Neuronal stem cell (in vitro differentiated cells): ENCODE results near the gene MGMT.

ENCODE experiments used
- DNase-seq: peaks from one replicate; pipeline ENCODE4 v3.0.0-alpha.2; 2013; ENCODE audit warnings: low spot score
- H2AFZ ChIP-seq: one replicate; pipeline ENCODE4 v1.6.1; 2013; ENCODE audit warnings: mild to moderate bottlenecking, low read length, inconsistent platforms
- H2AK5ac ChIP-seq: 2 replicates; pipeline ENCODE4 v1.6.1; 2013; ENCODE audit warnings: low read depth, mild to moderate bottlenecking, inconsistent platforms, low read length, moderate library complexity, mixed read lengths
- H2BK120ac ChIP-seq: 2 replicates; pipeline ENCODE4 v1.6.1; 2013; ENCODE audit warnings: low read depth, mild to moderate bottlenecking, inconsistent platforms, low read length, moderate library complexity, mixed read lengths
- H2BK12ac ChIP-seq: one replicate; pipeline ENCODE4 v1.6.1; 2013; ENCODE audit warnings: low read length, inconsistent platforms
- H2BK15ac ChIP-seq: 2 replicates; pipeline ENCODE4 v1.6.1; 2013; ENCODE audit warnings: mild to moderate bottlenecking, low read length, inconsistent platforms, mixed read lengths
- H2BK5ac ChIP-seq: one replicate; pipeline ENCODE4 v1.6.1; 2013; ENCODE audit warnings: inconsistent platforms, mild to moderate bottlenecking, low read length, moderate library complexity
- H3K14ac ChIP-seq: one replicate; pipeline ENCODE4 v1.6.1; 2013; ENCODE audit warnings: low read length, inconsistent platforms
- H3K18ac ChIP-seq: 2 replicates; pipeline ENCODE4 v1.6.1; 2013; ENCODE audit warnings: low read length, inconsistent platforms
- H3K23ac ChIP-seq: 2 replicates; pipeline ENCODE4 v1.6.1; 2013; ENCODE audit warnings: low read depth, mild to moderate bottlenecking, mixed read lengths, low read length, inconsistent platforms; ENCODE audit not compliant: poor library complexity
- H3K27ac ChIP-seq: replicated peaks from 3 replicates; pipeline ENCODE4 v1.5.1; 2013; ENCODE audit warnings: low read length, inconsistent platforms
- H3K27me3 ChIP-seq, 3 experiments: 2 replicates each; pipeline ENCODE4 v1.6.1; 2013; ENCODE audit warnings: low read length in 3 of 3, mild to moderate bottlenecking in 2 of 3, inconsistent platforms in 1 of 3, low read depth in 1 of 3, mixed read lengths in 1 of 3, moderate library complexity in 1 of 3; ENCODE audit not compliant: control insufficient read depth in 3 of 3, insufficient read depth in 3 of 3
- H3K36me3 ChIP-seq, 2 donors: replicated peaks in 1 of 2; 2 replicates each; pipeline ENCODE4 v1.6.1; 2013; ENCODE audit warnings: low read length in 2 of 2; ENCODE audit not compliant: control insufficient read depth in 2 of 2, insufficient read depth in 2 of 2
- H3K4ac ChIP-seq: 2 replicates; pipeline ENCODE4 v1.6.1; 2013; ENCODE audit warnings: inconsistent platforms, mild to moderate bottlenecking, low read length, moderate library complexity
- H3K4me1 ChIP-seq, 2 donors: 1 replicate in 1 of 2; 2 replicates in 1 of 2; pipeline ENCODE4 v1.6.1; 2013; ENCODE audit warnings: low read length in 2 of 2, low read depth in 1 of 2; ENCODE audit not compliant: control insufficient read depth in 2 of 2, insufficient read depth in 1 of 2
- H3K4me2 ChIP-seq: one replicate; pipeline ENCODE4 v1.6.1; 2013; ENCODE audit warnings: mild to moderate bottlenecking, low read length, inconsistent platforms; ENCODE audit not compliant: insufficient read depth, poor library complexity, severe bottlenecking
- H3K4me3 ChIP-seq, 2 donors: 2 replicates each; pipeline ENCODE4 v1.5.1; 2013; ENCODE audit warnings: low read length in 2 of 2, mild to moderate bottlenecking in 2 of 2, inconsistent platforms in 1 of 2, moderate library complexity in 1 of 2
- H3K79me1 ChIP-seq: one replicate; pipeline ENCODE4 v1.6.1; 2013; ENCODE audit warnings: low read depth, mild to moderate bottlenecking, inconsistent platforms, low read length, moderate library complexity
- H3K9ac ChIP-seq: one replicate; pipeline ENCODE4 v1.6.1; 2013; ENCODE audit warnings: mild to moderate bottlenecking, low read depth, low read length, inconsistent platforms; ENCODE audit not compliant: poor library complexity
- H3K9me3 ChIP-seq, 2 donors: replicated peaks in 1 of 2; 2 replicates each; pipeline versions ENCODE3 to v1.6.1; 2013; ENCODE audit warnings: low read length in 2 of 2, mild to moderate bottlenecking in 2 of 2, inconsistent platforms in 1 of 2, low read depth in 1 of 2, mixed read lengths in 1 of 2, moderate library complexity in 1 of 2; ENCODE audit not compliant: control insufficient read depth in 2 of 2, insufficient read depth in 1 of 2
- H4K8ac ChIP-seq: one replicate; pipeline ENCODE4 v1.6.1; 2013; ENCODE audit warnings: low read depth, mild to moderate bottlenecking, inconsistent platforms, low read length, moderate library complexity
- H4K91ac ChIP-seq: one replicate; pipeline ENCODE4 v1.6.1; 2013; ENCODE audit warnings: low read length, low read depth, mild to moderate bottlenecking, inconsistent platforms; ENCODE audit not compliant: poor library complexity
- WGBS, 2 donors: extraction: QIAGEN DNeasy Blood & Tissue Kit; methylation state at CpG; one replicate each; pipeline ENCODE4 v1.1.7; 2013; ENCODE audit warnings: missing lambda C conversion rate in 2 of 2, mixed read lengths in 1 of 2; ENCODE audit not compliant: insufficient read length in 2 of 2, insufficient replicate concordance in 1 of 2; ENCODE audit errors: extremely low coverage in 2 of 2; 5-methylcytosine and 5-hydroxymethylcytosine counted together

MGMT gene

DNA sequence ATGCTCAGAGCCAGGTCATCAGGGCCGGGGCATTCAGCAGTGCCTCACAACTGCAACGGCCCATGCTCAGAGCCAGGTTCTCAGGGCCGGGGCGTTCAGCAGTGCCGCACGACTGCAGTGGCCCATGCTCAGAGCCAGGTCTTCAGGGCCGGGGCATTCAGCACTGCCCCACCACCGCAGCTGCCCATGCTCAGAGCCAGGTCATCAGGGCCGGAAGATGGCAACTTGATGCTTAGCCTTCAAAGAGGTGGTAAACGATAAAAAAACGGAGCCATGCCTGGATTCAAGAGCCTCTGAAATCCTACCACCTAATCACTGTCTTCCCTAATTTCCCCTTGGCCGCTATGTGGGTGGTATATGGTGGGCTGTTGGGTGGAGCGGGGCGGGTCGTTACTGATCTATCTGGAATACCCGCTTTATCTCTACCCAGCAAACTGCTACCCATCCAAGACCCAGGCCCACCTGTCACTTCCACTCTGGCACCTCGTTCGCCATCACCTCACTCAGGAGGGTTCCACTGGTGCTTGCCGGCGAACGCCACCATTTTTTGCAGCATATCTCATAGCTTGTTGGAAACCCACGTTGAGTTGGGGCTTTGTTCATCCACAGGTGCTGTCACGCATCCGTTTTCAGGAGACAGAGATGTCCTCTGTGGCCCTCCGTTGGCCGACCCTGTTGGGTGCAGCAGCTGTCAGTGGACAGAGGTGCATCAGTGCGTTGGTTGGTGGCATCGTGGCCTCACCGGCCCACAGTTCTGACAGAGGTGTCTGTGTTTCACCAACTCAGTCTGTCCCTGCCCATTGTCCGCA, 275.9 kb downstream of the MGMT start:
- no peak for DNase-seq
- Histone ChIP-seq H2BK120ac (no peak overlapping the region), H3K4me1 (no peaks in the 10 kb centered on the region), H2BK15ac (no peak overlapping the region), H4K91ac (no peak overlapping the region), H2BK5ac (no peak overlapping the region), H2AK5ac (no peak overlapping the region), H4K8ac (no peak overlapping the region), H3K4me2 (no peak overlapping the region), H3K4me3 (peak overlapping the region in 1 of 2 donors; percentile 54), H3K18ac (peak overlapping the region; percentile 36), H3K36me3 (no peaks in the 10 kb centered on the region), H3K79me1 (peaks cover 2% of the 10 kb centered on the region), H2AFZ (no peak overlapping the region), H3K27ac (no peak overlapping the region), H3K27me3 (no peaks in the 10 kb centered on the region), H3K4ac (no peak overlapping the region), H3K9me3 (peaks cover 0 to 2% of the 10 kb centered on the region in 2 donors), H3K9ac (no peak overlapping the region), H3K14ac (peak overlapping the region; percentile 56), H2BK12ac (no peak overlapping the region), H3K23ac (peak overlapping the region; percentile 65)
- WGBS, 2 donors: no CpG with 5 or more reads among the region's 30 CpGs

DNA sequence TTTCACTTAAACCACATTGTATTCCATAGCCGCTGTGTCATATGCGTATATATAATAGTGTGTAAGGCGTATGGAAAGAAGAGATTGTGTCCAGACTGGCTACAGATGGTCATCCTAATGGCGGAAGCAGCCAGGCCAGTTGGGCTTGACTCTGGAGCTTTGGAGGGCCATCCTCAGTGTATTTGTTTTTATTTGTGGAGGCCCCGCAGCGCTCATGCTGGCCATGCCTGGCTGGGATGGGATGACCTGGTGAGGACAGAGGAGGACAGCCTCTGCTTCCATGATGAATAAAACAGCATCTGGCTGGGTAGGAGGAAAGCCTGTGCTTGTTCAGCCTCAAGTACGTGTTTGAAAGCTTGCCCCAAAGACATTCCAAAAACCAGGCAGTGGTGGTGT, 276.7 kb downstream of the MGMT start:
- Histone ChIP-seq H3K4me3 (no peak overlapping the region), H3K27me3 (no peaks in the 10 kb centered on the region), H3K27ac (no peak overlapping the region), H3K79me1 (peaks cover 2% of the 10 kb centered on the region), H4K8ac (peak overlapping the region; percentile 9), H3K9me3 (peaks cover 0 to 2% of the 10 kb centered on the region in 2 donors), H2BK15ac (peak overlapping the region; percentile 93), H4K91ac (no peak overlapping the region), H2AFZ (no peak overlapping the region), H2BK12ac (peak overlapping the region; percentile 46), H3K23ac (no peak overlapping the region), H3K4me1 (no peaks in the 10 kb centered on the region), H3K14ac (no peak overlapping the region), H3K36me3 (no peaks in the 10 kb centered on the region), H2BK5ac (peak overlapping the region; percentile 62), H3K18ac (no peak overlapping the region), H2AK5ac (no peak overlapping the region), H3K4me2 (no peak overlapping the region), H2BK120ac (no peak overlapping the region), H3K4ac (no peak overlapping the region), H3K9ac (no peak overlapping the region)
- DNase-seq: no peak
- no CpG with 5 or more reads among the region's 7 CpGs for WGBS, 2 donors

DNA sequence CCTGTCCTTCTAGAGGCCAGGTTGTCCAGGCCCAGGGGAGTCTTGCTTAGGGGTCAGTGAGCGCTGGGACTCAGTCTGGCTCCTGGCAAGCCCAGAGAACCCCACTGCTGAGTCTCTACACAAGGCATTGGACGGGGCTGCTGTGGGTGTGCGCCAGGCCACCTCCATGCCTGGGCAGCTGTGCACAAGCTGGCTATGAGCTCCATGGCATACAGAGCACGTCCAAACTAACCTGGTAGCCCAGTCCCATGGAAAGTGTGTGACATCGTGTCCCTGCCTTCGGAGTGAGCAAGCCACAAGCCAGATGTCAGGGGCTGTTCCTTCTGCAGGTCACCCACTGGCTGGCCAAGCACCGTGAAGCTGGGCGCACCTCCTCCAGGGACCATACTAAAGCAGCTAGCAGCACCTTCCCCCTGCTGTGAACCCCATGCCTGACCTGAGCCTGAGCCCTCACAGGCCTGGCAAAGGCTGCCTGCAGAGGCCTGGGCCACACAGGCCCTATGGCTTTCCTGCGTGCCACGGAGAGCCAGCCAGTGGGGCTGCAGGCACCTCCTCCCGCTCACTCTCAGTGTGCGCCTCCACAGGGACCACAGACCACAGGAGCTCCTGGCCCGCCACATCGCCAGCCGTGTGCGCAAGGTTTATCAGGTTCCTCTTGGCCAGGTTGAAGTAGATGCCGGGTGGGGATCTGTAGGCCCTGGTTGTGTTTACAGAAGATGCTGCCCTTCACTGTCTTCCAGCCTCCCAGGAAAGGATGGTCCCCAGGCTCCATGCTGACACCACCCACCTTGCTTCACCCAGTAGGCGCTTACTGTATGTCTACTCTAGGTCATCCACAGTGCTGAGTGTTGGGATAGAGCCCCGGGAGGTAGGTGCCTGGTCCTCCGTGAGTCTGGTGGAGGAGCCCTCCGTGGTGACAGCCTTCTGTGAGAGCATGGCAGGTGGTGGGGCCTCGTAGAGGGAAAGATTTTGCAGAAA, 277.4 kb downstream of the MGMT start:
- H4K8ac ChIP-seq: peak overlapping the region; percentile 9
- H3K4ac ChIP-seq: no peak overlapping the region
- H3K4me1 ChIP-seq: no peaks in the 10 kb centered on the region
- H3K79me1 ChIP-seq: no peaks in the 10 kb centered on the region
- H2BK15ac ChIP-seq: peak overlapping the region; percentile 93
- no peak overlapping the region for H3K27ac ChIP-seq
- H3K4me2 ChIP-seq: no peak overlapping the region
- no peaks in the 10 kb centered on the region for H3K36me3 ChIP-seq
- H3K23ac ChIP-seq: peak overlapping the region; percentile 29
- H2BK5ac ChIP-seq: peak overlapping the region; percentile 62
- H3K9ac ChIP-seq: peak overlapping the region; percentile 30
- H2AK5ac ChIP-seq: no peak overlapping the region
- peak overlapping the region; percentile 19 for H4K91ac ChIP-seq
- H3K18ac ChIP-seq: peak overlapping the region; percentile 84
- H3K4me3 ChIP-seq: no peak overlapping the region
- H2BK12ac ChIP-seq: peak overlapping the region; percentile 46
- H3K14ac ChIP-seq: no peak overlapping the region
- H2BK120ac ChIP-seq: no peak overlapping the region
- H2AFZ ChIP-seq: no peak overlapping the region
- DNase-seq: no peak
- H3K9me3 ChIP-seq: peaks cover 0 to under 1% of the 10 kb centered on the region in 2 donors
- H3K27me3 ChIP-seq: no peaks in the 10 kb centered on the region
- WGBS, 2 donors: no CpG with 5 or more reads among the region's 22 CpGs
